HFF-Myc (cell line): ENCODE data around the gene HDAC10.
A peak's percentile ranks its signal among the peaks of the same experiment; 100 is the strongest.
"Not testable (repeated sequence)": the region's sequence is repeated elsewhere in the genome, so short reads cannot be mapped to it uniquely, and the experiment has no call there.

ENCODE experiments used
- DNase-seq: peaks from one replicate; pipeline ENCODE4 v3.0.0-alpha.2; 2011; ENCODE audit warnings: low read depth; ENCODE audit errors: extremely low read depth
- H3K4me3 ChIP-seq: replicated peaks from 2 replicates; pipeline ENCODE4 v1.5.1; 2011; ENCODE audit warnings: low read depth, mild to moderate bottlenecking, control low read depth, low read length
- CTCF ChIP-seq: IDR thresholded peaks from 2 replicates; pipeline ENCODE4 v1.5.1; 2012; ENCODE audit warnings: mild to moderate bottlenecking, low read depth, low read length, control low read depth; ENCODE audit errors: missing control alignments

Gene HDAC10

DNA sequence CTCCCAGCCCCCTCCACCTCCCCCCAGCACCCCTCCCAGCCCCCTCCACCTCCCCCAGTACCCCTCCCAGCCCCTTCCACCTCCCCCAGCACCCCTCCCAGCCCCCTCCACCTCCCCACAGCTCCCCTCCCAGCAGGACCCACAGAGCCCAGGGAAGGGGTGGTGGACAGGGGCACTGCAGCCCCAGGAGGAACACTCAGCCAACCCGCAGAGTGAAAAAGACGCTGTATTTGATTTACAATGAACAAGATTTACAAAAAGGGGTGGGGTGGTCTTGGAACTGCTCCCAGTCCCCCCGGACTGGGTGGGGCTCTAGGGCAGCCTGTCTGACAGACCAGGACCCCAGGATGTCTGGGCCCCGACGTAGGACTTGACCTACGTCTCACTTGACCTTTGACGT lies 23.7 kb upstream of the HDAC10 start:
- H3K4me3 ChIP-seq = no peak overlapping the region
- DNase-seq = no peak
- no peak for TF ChIP-seq CTCF

- no peak for DNase-seq
- H3K4me3 ChIP-seq = no peak overlapping the region
- peak; percentile 19 for TF ChIP-seq CTCF
These were observed 23.2 kb upstream of the HDAC10 start for GRCh38 chr22:50274311-50274710.

DNA sequence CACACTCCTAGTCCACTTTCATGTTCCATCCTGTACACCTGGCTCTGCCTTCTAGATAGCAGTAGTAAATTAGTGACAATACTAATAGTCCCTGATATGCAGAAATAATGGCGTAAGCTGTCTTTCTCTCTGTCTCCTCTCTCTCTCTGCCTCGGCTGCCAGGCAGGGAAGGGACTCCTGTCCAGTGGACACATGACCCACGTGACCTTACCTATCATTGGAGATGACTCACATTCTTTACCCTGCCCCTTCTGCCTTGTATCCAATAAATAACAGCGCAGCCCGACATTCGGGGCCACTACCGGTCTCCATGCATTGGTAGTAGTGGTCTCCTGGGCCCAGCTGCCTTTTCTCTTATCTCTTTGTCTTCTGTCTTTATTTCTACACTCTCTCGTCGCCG lies 22.7 kb upstream of the HDAC10 start:
- H3K4me3 ChIP-seq, DNase-seq: not testable (repeated sequence)

DNA sequence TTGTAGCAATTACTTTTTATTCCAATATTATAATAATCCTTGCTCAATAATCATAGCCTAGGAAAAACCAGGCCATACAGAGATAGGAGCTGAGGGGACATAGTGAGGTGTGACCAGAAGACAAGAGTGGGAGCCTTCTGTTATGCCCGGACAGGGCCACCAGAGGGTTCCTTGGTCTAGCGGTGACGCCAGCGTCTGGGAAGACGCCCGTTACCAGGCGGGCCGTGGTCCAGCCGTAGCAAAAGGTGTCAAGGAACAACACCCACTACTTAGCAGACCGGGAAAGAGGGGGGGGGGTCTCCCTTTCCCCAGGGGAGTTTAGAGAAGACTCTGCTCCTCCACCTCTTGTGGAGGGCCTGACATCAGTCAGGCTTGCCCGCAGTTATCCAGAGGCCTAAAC lies 22.3 kb upstream of the HDAC10 start:
- not testable (repeated sequence) for H3K4me3 ChIP-seq, DNase-seq

GRCh38 chr22:50272044-50272802 lies 21.2 kb upstream of the HDAC10 start:
- no peak for DNase-seq
- no peak overlapping the region for H3K4me3 ChIP-seq
- no peak for TF ChIP-seq CTCF

GRCh38 chr22:50271519-50271970 lies 20.5 kb upstream of the HDAC10 start:
- H3K4me3 ChIP-seq = peak overlapping the region; percentile 18; the same call in 1 of the 2 replicates

DNA sequence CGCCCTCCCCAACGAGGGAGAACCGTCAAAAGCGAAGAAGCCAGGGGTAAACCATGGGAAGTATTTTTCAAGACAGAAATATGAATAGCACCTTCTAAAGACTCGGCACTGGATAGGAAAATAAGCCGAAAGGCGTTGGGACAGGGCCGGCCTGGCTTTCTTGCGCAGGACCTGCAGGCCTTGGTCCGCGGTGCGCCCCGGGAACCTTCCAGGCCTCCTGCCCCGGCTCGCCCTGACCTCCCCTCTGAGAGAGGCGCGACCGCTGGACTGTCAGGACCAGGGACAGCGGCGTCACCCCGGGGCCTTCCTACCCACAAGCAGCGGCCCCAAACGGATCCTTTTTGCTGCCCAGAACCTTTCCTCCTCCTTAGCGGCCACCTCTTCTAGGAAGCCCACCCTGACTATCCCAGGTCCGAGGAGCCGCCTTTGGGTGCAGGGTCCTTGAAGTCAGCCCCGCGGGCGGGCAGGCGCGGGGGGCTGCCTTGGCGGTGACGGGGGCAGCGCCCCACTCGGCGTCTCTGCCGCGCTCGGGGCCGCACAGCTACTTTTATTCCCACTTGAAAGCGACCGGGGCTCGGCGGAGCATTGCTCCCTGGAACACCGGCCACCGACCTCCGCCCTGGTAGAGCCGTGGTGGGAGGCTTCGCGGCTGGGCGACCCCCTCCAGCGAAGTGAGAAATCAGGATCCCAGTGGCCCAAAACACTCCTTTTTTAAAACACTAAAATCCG lies 19.8 kb upstream of the HDAC10 start:
- TF ChIP-seq CTCF = no peak
- H3K4me3 ChIP-seq = peak overlapping the region; percentile 43
- no peak for DNase-seq

More at GRCh38 chr22:50271519-50271970, 20.5 kb upstream of the HDAC10 start:
- TF ChIP-seq CTCF = no peak
- DNase-seq = no peak
